GM19455 (cell line): ENCODE measurements around the gene UMODL1.

ENCODE experiments used
- ATAC-seq: cut with Tn5 transposase; IDR thresholded peaks from one replicate; pipeline ENCODE4 v1.9.1; 2021; ENCODE audit not compliant: unreplicated experiment

Gene UMODL1

DNA sequence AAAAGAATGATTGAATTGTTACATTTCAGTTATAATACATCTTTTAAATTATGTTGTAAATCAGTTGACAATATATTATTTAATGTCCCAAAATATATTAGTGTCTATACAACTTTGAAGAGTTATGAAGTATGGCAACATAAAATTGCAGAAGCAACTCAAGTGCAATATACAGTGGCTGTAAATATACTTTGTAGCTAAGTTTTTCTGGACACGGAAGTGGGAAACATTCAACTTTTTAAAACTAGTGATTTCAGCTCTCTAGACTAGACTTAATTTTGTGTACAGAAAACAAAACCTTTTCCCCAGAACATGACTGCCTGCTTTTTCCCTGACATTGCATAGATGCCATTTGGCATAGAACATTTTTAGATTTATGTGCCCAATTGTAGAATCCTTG lies 118.3 kb downstream of the UMODL1 start:
- no peak for ATAC-seq

DNA sequence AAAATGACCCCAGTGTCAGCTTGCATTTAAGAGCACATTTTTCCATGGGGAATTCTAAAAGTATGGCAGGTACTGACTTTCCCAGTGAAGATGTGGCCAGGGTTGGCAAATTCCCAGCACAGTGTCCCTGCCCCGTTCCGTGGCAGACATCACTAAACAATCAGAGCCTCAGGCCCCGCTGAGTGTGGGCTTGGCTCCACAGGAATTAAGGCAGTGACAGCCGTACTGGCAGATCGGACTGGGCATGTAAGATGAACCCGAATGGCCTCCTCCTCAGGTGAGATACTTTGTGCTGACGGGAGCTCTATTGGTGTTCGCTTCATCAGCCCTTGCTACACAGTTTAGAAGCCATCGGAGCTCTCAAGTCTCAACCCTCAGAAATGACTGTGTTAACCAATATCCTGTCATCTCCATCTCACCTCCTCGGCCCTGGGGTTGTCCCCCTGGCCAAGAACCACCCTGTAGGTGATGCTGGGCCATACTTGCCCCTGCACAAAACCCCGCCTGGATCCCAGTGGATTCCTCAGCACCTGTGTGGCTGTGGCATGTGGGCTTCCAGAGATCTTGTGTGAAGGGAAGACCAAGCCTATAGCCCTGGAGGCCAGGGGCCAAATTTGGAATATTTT lies 118.9 kb downstream of the UMODL1 start:
- ATAC-seq: no peak

DNA sequence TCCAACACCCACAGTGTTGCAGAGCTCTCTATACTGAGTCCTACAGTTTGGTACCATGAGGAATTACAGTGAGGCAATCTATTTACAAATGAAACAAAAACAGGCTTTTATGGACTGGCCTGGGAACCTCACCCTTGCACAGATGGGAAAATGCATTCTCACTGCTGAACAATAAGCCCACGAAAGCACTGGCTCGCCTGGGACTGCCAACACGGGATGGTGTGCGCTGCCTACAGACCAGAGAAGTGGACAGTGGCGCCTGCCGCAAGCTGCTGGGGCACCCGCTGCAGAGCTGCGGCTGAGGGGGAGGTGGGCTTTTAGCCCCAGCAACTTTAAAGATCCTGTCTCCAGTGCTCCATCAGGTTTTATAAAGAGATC lies 119.4 kb downstream of the UMODL1 start:
- no peak for ATAC-seq

DNA sequence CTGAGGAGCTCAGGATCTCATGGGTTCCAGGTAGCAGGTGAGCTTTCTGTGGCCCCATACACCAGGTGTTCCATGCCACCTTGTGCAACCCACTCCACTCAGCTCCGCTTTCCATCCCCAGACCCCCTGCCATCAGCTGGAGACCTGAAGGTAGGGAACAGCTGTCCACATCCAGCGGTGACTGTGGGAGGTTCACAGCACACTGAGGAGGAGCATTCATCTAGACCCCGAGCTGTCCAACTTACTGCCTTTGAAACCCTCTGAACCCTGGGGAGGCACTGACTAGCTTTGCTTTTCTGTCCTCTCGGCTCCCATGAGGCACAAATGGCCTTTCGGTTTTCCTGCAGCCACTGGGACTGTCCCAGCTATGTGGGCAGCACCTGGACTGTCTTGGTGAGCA lies 119.9 kb downstream of the UMODL1 start:
- ATAC-seq: no peak

GRCh38 chr21:42191696-42192595 lies 120.8 kb downstream of the UMODL1 start:
- no peak for ATAC-seq
